Measurements from ENCODE around the gene RNF43.

Gene RNF43

GRCh38 chr17:58382872-58383242 lies 34.5 kb downstream of the RNF43 start:
- TF ChIP-seq FOXP2 (optimal IDR thresholded peaks at IDR 0.05; ENCODE audit: borderline replicate concordance, extremely low read depth, extremely low read length, insufficient read depth) = no peak
- TF ChIP-seq TAF1 (IDR thresholded peaks at IDR 0.05; ENCODE audit: borderline replicate concordance, insufficient read depth, low read length) = no peak
- no peak for TF ChIP-seq REST (IDR thresholded peaks at IDR 0.05; ENCODE audit: insufficient read depth in 1 of 2, low read depth in 2 of 2, low read length in 2 of 2)
- no peak for TF ChIP-seq POLR2AphosphoS5 (IDR thresholded peaks at IDR 0.05; ENCODE audit: low read depth, low read length)
- no peak for TF ChIP-seq SIN3A (IDR thresholded peaks at IDR 0.05; ENCODE audit: borderline replicate concordance, insufficient read depth, low read length)

GRCh38 chr17:58382108-58382871 lies 35.0 kb downstream of the RNF43 start:
- TF ChIP-seq TAF1 (IDR thresholded peaks at IDR 0.05; ENCODE audit: borderline replicate concordance, insufficient read depth, low read length) = no peak
- TF ChIP-seq POLR2AphosphoS5 (IDR thresholded peaks at IDR 0.05; ENCODE audit: low read depth, low read length) = no peak

- TF ChIP-seq POLR2AphosphoS5 (IDR thresholded peaks at IDR 0.05; ENCODE audit: low read depth, low read length) (no peak), SIN3A (IDR thresholded peaks at IDR 0.05; ENCODE audit: borderline replicate concordance, insufficient read depth, low read length) (no peak), REST (IDR thresholded peaks at IDR 0.05; ENCODE audit: insufficient read depth in 1 of 2, low read depth in 2 of 2, low read length in 2 of 2) (no peak), FOXP2 (optimal IDR thresholded peaks at IDR 0.05; ENCODE audit: borderline replicate concordance, extremely low read depth, extremely low read length, insufficient read depth) (no peak), TAF1 (IDR thresholded peaks at IDR 0.05; ENCODE audit: borderline replicate concordance, insufficient read depth, low read length) (no peak)
These were observed 36.0 kb downstream of the RNF43 start for GRCh38 chr17:58381124-58382035.

- TF ChIP-seq SIN3A (IDR thresholded peaks at IDR 0.05; ENCODE audit: borderline replicate concordance, insufficient read depth, low read length) (no peak), FOXP2 (optimal IDR thresholded peaks at IDR 0.05; ENCODE audit: borderline replicate concordance, extremely low read depth, extremely low read length, insufficient read depth) (no peak), TAF1 (IDR thresholded peaks at IDR 0.05; ENCODE audit: borderline replicate concordance, insufficient read depth, low read length) (no peak), POLR2AphosphoS5 (IDR thresholded peaks at IDR 0.05; ENCODE audit: low read depth, low read length) (no peak), REST (IDR thresholded peaks at IDR 0.05; ENCODE audit: insufficient read depth in 1 of 2, low read depth in 2 of 2, low read length in 2 of 2) (no peak)
These were observed 36.9 kb downstream of the RNF43 start for GRCh38 chr17:58380207-58381123.

GRCh38 chr17:58379511-58379824 lies 37.9 kb downstream of the RNF43 start:
- no peak for TF ChIP-seq TAF1 (IDR thresholded peaks at IDR 0.05; ENCODE audit: borderline replicate concordance, insufficient read depth, low read length)
- no peak for TF ChIP-seq REST (IDR thresholded peaks at IDR 0.05; ENCODE audit: insufficient read depth in 1 of 2, low read depth in 2 of 2, low read length in 2 of 2)
- no peak for TF ChIP-seq SIN3A (IDR thresholded peaks at IDR 0.05; ENCODE audit: borderline replicate concordance, insufficient read depth, low read length)
- no peak for TF ChIP-seq POLR2AphosphoS5 (IDR thresholded peaks at IDR 0.05; ENCODE audit: low read depth, low read length)
- no peak for TF ChIP-seq FOXP2 (optimal IDR thresholded peaks at IDR 0.05; ENCODE audit: borderline replicate concordance, extremely low read depth, extremely low read length, insufficient read depth)

All from PFSK-1 (cell line).